Measurements from ENCODE around the gene ITGA1.
A peak's percentile ranks its signal among the peaks of the same experiment; 100 is the strongest.
"Not testable (repeated sequence)": the region's sequence is repeated elsewhere in the genome, so short reads cannot be mapped to it uniquely, and the experiment has no call there.

The ITGA1 gene

GRCh38 chr5:52802974-52803336, 15.2 kb downstream of the ITGA1 start:
- DNase-seq: no peak

GRCh38 chr5:52804387-52804791, 16.7 kb downstream of the ITGA1 start:
- DNase-seq: no peak

- no peak for DNase-seq
Measured at GRCh38 chr5:52804981-52805380, 17.3 kb downstream of the ITGA1 start.

GRCh38 chr5:52805615-52806014, 17.9 kb downstream of the ITGA1 start:
- no peak for DNase-seq

- DNase-seq: no peak
Measured at GRCh38 chr5:52807037-52807436, 19.3 kb downstream of the ITGA1 start.

GRCh38 chr5:52807723-52808122, 20.0 kb downstream of the ITGA1 start:
- DNase-seq: no peak

- no peak for DNase-seq
Measured at GRCh38 chr5:52808316-52808901, 20.7 kb downstream of the ITGA1 start.

GRCh38 chr5:52809884-52810283, 22.2 kb downstream of the ITGA1 start:
- DNase-seq: no peak

- no peak for DNase-seq
Measured at GRCh38 chr5:52810426-52810825, 22.7 kb downstream of the ITGA1 start.

- DNase-seq: no peak
Measured at GRCh38 chr5:52811067-52811749, 23.5 kb downstream of the ITGA1 start.

GRCh38 chr5:52814352-52815148, 26.8 kb downstream of the ITGA1 start:
- DNase-seq: no peak

- DNase-seq: no peak
Measured at GRCh38 chr5:52817818-52818217, 30.1 kb downstream of the ITGA1 start.

GRCh38 chr5:52818360-52818759, 30.6 kb downstream of the ITGA1 start:
- DNase-seq: no peak

GRCh38 chr5:52818807-52819206, 31.1 kb downstream of the ITGA1 start:
- not testable (repeated sequence) for DNase-seq

- no peak for DNase-seq
Measured at GRCh38 chr5:52821901-52822300, 34.2 kb downstream of the ITGA1 start.

- peak; percentile 1 for DNase-seq
Measured at GRCh38 chr5:52822437-52822836, 34.7 kb downstream of the ITGA1 start.

GRCh38 chr5:52824827-52825226, 37.1 kb downstream of the ITGA1 start:
- no peak for DNase-seq

- DNase-seq: no peak
Measured at GRCh38 chr5:52825826-52826225, 38.1 kb downstream of the ITGA1 start.

- DNase-seq: no peak
Measured at GRCh38 chr5:52827815-52828214, 40.1 kb downstream of the ITGA1 start.

GRCh38 chr5:52829664-52830063, 41.9 kb downstream of the ITGA1 start:
- DNase-seq: no peak

GRCh38 chr5:52830650-52831049, 42.9 kb downstream of the ITGA1 start:
- DNase-seq: no peak

GRCh38 chr5:52831786-52832511, 44.2 kb downstream of the ITGA1 start:
- no peak for DNase-seq

GRCh38 chr5:52834320-52834719, 46.6 kb downstream of the ITGA1 start:
- DNase-seq: no peak

- DNase-seq: no peak
Measured at GRCh38 chr5:52837068-52837467, 49.4 kb downstream of the ITGA1 start.

All from NCI-H526 treated with DMSO at 0.1 percent for 48 hours (cell line).